Keratinocyte (primary cell): ENCODE data around the gene DNAJC24. TPM values are rescaled to one million over a fixed set of nuclear protein-coding genes. Genes with fewer than 3 reads are reported as not detected.

ENCODE experiments used
- DNase-seq: peaks from one replicate; pipeline ENCODE4 v3.0.0-alpha.2; 2011; ENCODE audit warnings: low read depth, missing footprints, low spot score
- FAIRE-seq: peaks from 2 replicates; lab custom pipeline; 2011; peaks lifted over from hg19 to GRCh38; lab: Jason Lieb, UNC
- H2AFZ ChIP-seq: 2 replicates; pipeline ENCODE4 v1.6.0; 2012; ENCODE audit warnings: low read length, control low read depth, inconsistent platforms; ENCODE audit not compliant: control insufficient read depth
- H3K27ac ChIP-seq: 2 replicates; pipeline ENCODE4 v1.5.1; 2011; ENCODE audit warnings: low read length; ENCODE audit not compliant: control insufficient read depth, insufficient read depth
- H3K27me3 ChIP-seq: 3 replicates; pipeline ENCODE4 v1.6.0; 2011; ENCODE audit warnings: low read length; ENCODE audit not compliant: control insufficient read depth, insufficient read depth; ENCODE audit errors: extremely low read depth
- H3K36me3 ChIP-seq, 2 experiments: 2 replicates in 1 of 2; 3 replicates in 1 of 2; pipeline ENCODE4 v1.5.1; 2011; ENCODE audit warnings: low read length in 2 of 2, mild to moderate bottlenecking in 1 of 2; ENCODE audit not compliant: control insufficient read depth in 2 of 2, insufficient read depth in 2 of 2; ENCODE audit errors: extremely low read depth in 1 of 2
- H3K4me1 ChIP-seq: 3 replicates; pipeline ENCODE4 v1.5.1; 2011; ENCODE audit warnings: low read length; ENCODE audit not compliant: control insufficient read depth, insufficient read depth; ENCODE audit errors: extremely low read depth
- H3K4me2 ChIP-seq: 3 replicates; pipeline ENCODE4 v1.6.0; 2011; ENCODE audit warnings: low read depth, low read length; ENCODE audit not compliant: control insufficient read depth, insufficient read depth; ENCODE audit errors: extremely low read depth
- H3K4me3 ChIP-seq, 3 experiments: fragments of 200-600 bp in 1 of 3; sonication (generic) in 1 of 3; 2 replicates in 2 of 3; 3 replicates in 1 of 3; pipeline ENCODE4 v1.5.1; 2011 to 2016; ENCODE audit warnings: low read length in 3 of 3, mild to moderate bottlenecking in 3 of 3, control low read depth in 2 of 3, inconsistent platforms in 1 of 3, low read depth in 1 of 3, mixed read lengths in 1 of 3, mixed run types in 1 of 3, moderate library complexity in 1 of 3; ENCODE audit not compliant: control insufficient read depth in 2 of 3, insufficient read depth in 2 of 3; ENCODE audit errors: extremely low read depth in 1 of 3
- H3K79me2 ChIP-seq: 2 replicates; pipeline ENCODE4 v1.6.0; 2012; ENCODE audit warnings: low read length; ENCODE audit not compliant: control insufficient read depth, insufficient read depth
- H3K9ac ChIP-seq: 3 replicates; pipeline ENCODE4 v1.6.0; 2011; ENCODE audit warnings: low read length; ENCODE audit not compliant: control insufficient read depth, insufficient read depth; ENCODE audit errors: extremely low read depth
- H3K9me1 ChIP-seq: 3 replicates; pipeline ENCODE4 v1.6.0; 2011; ENCODE audit warnings: low read length; ENCODE audit not compliant: control insufficient read depth, insufficient read depth; ENCODE audit errors: extremely low read depth
- H3K9me3 ChIP-seq: 2 replicates; pipeline ENCODE4 v1.5.1; 2012; ENCODE audit warnings: low read depth, low read length; ENCODE audit not compliant: control insufficient read depth
- H4K20me1 ChIP-seq: 3 replicates; pipeline ENCODE4 v1.6.0; 2011; ENCODE audit warnings: low read length; ENCODE audit not compliant: control insufficient read depth, insufficient read depth; ENCODE audit errors: extremely low read depth
- CTCF ChIP-seq, 3 experiments: IDR thresholded peaks in 1 of 3; conservative IDR thresholded peaks in 1 of 3; optimal IDR thresholded peaks in 1 of 3; 2 replicates in 2 of 3; 3 replicates in 1 of 3; pipeline versions ENCODE3 to v1.5.1; 2011; ENCODE audit warnings: low read length in 3 of 3, mild to moderate bottlenecking in 3 of 3, moderate library complexity in 2 of 3, control low read depth in 1 of 3, inconsistent platforms in 1 of 3; ENCODE audit not compliant: insufficient read depth in 2 of 3; ENCODE audit errors: extremely low read depth in 1 of 3
- EZH2 ChIP-seq: IDR thresholded peaks from one replicate; pipeline ENCODE4 v1.6.1; 2012; ENCODE audit warnings: inconsistent platforms, mild to moderate bottlenecking, low read length, moderate library complexity
- dilution Hi-C: fragments of 300-500 bp; cut with MboI; formaldehyde crosslinking; loops from one replicate; pipeline ENCODE4 v1.7.0; 2020; ENCODE audit warnings: low sequenced_read_pairs; ENCODE audit not compliant: extremely low pct_ligation_motif_present
- polyA plus RNA-seq, 5 experiments: library from polyadenylated mRNA; depleted of rRNA in 3 of 5; stranded (reverse) in 3 of 5; stranded (forward) in 1 of 5; unstranded in 1 of 5; fragments of >200 nt; gene quantifications; 1 replicate in 1 of 5; 2 replicates in 3 of 5; 3 replicates in 1 of 5; pipeline versions ENCODE4 v1.2.1 to v1.2.3, GENCODE V29; 2011 to 2012; ENCODE audit warnings: missing spikeins in 2 of 5, low read depth in 1 of 5, low replicate concordance in 1 of 5

The DNAJC24 gene
- polyA plus RNA-seq, 1 donor (not counting 4 experiments of a cell fraction or from before 2014, with no cell fraction given), result 30.3 TPM

GRCh38 chr11:31375879-31376278 lies 6.2 kb downstream of the DNAJC24 start:
- Histone ChIP-seq H3K27me3 (no peaks in the 10 kb centered on the region), H3K4me1 (no peaks in the 10 kb centered on the region), H2AFZ (no peak overlapping the region), H3K9me1 (no peaks in the 10 kb centered on the region), H3K27ac (no peak overlapping the region), H3K9me3 (no peaks in the 10 kb centered on the region), H3K9ac (no peak overlapping the region), H3K4me2 (no peak overlapping the region), H3K36me3 (no peaks in the 10 kb centered on the region), H4K20me1 (no peaks in the 10 kb centered on the region), H3K79me2 (peaks cover 7% of the 10 kb centered on the region), H3K4me3 (no peak overlapping the region)
- TF ChIP-seq EZH2 (no peak), CTCF (optimal IDR thresholded peaks at IDR 0.05 in 1 of 3, IDR thresholded peaks at IDR 0.05 in 1 of 3, conservative IDR thresholded peaks at IDR 0.05 in 1 of 3; ENCODE audit: extremely low read depth in 1 of 3, insufficient read depth in 2 of 3, low read length in 3 of 3) (no peak)
- DNase-seq (no peak), FAIRE-seq (no peak)
- dilution Hi-C loops, result no loop called here

- no peaks in the 10 kb centered on the region for H3K9me3 ChIP-seq
- TF ChIP-seq EZH2 (no peak), CTCF (optimal IDR thresholded peaks at IDR 0.05 in 1 of 3, IDR thresholded peaks at IDR 0.05 in 1 of 3, conservative IDR thresholded peaks at IDR 0.05 in 1 of 3; ENCODE audit: extremely low read depth in 1 of 3, insufficient read depth in 2 of 3, low read length in 3 of 3) (no peak)
- H3K79me2 ChIP-seq, result no peaks in the 10 kb centered on the region
- no peaks in the 10 kb centered on the region for H3K9me1 ChIP-seq
- no peaks in the 10 kb centered on the region for H3K36me3 ChIP-seq
- no peaks in the 10 kb centered on the region for H3K27me3 ChIP-seq
- H2AFZ ChIP-seq, result no peak overlapping the region
- FAIRE-seq (no peak), DNase-seq (no peak)
- H3K27ac ChIP-seq, result no peak overlapping the region
- dilution Hi-C loops, result no loop called here
- no peaks in the 10 kb centered on the region for H3K4me1 ChIP-seq
- H3K4me2 ChIP-seq, result no peak overlapping the region
- H3K9ac ChIP-seq, result no peak overlapping the region
- H3K4me3 ChIP-seq, result no peak overlapping the region
- H4K20me1 ChIP-seq, result no peaks in the 10 kb centered on the region
Measured at GRCh38 chr11:31383116-31383515, 13.5 kb downstream of the DNAJC24 start.
